ENCODE results near the gene PLP1. TPM values are rescaled to one million over a fixed set of nuclear protein-coding genes. Genes with fewer than 3 reads are reported as not detected.

Gene PLP1
- total and polyA plus RNA-seq, 9 of the 15 experiments (the other 6 are each of a cell fraction or from before 2014, with no cell fraction given) = not detected

GRCh38 chrX:103811858-103812257 is 35.2 kb downstream of the PLP1 start:
- Histone ChIP-seq H3K36me3 (ENCODE audit: control insufficient read depth, insufficient read depth, low read length) (no peaks in the 10 kb centered on the region), H3K4me3 (no peak overlapping the region), H3K9me3 (replicated peaks; ENCODE audit: control insufficient read depth, insufficient read depth, low read depth, low read length) (no peaks in the 10 kb centered on the region), H3K27ac (ENCODE audit: extremely low read depth, low read depth, low read length) (no peak overlapping the region), H3K27me3 (ENCODE audit: control insufficient read depth in 2 of 2, insufficient read depth in 2 of 2, low read length in 2 of 2) (no peaks in the 10 kb centered on the region), H3K9me1 (ENCODE audit: control insufficient read depth, insufficient read depth, low read length) (no peaks in the 10 kb centered on the region), H4K20me1 (replicated peaks; ENCODE audit: control insufficient read depth, insufficient read depth, low read length) (no peaks in the 10 kb centered on the region), H3K9ac (ENCODE audit: insufficient read depth in 1 of 2, low read depth in 2 of 2, low read length in 2 of 2) (no peak overlapping the region), H3K4me2 (ENCODE audit: insufficient read depth, low read length) (no peak overlapping the region), H3K79me2 (ENCODE audit: control insufficient read depth, insufficient read depth, low read length) (no peaks in the 10 kb centered on the region), H3K4me1 (replicated peaks in 1 of 2; ENCODE audit: control insufficient read depth in 2 of 2, insufficient read depth in 2 of 2, low read length in 2 of 2) (no peaks in the 10 kb centered on the region), H2AFZ (ENCODE audit: low read depth, low read length) (no peak overlapping the region)
- DNase-seq (ENCODE audit: extremely low read depth in 1 of 4, low spot score in 3 of 4) = no peak
- ChIA-PET CTCF (ENCODE audit: low intra/inter-chr PET ratio) (no interaction called here), POLR2A (no interaction called here)
- 0% methylated on average over 3 of the region's 3 CpGs for WGBS (ENCODE audit: insufficient coverage, low coverage, missing lambda C conversion rate)
- TF ChIP-seq, protein P1, sequence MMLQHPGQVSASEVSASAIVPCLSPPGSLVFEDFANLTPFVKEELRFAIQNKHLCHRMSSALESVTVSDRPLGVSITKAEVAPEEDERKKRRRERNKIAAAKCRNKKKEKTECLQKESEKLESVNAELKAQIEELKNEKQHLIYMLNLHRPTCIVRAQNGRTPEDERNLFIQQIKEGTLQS (IDR thresholded peaks at IDR 0.05) = no peak
- TF ChIP-seq, protein P1 (CRISPR knock-in tag; conservative IDR thresholded peaks at IDR 0.05) = no peak
- TF ChIP-seq MCM5 (IDR thresholded peaks at IDR 0.05; ENCODE audit: low read depth) (no peak), RBFOX2 (IDR thresholded peaks at IDR 0.05; ENCODE audit: low read depth, low read length) (no peak), CEBPG (CRISPR knock-in tag; IDR thresholded peaks at IDR 0.05) (no peak), CEBPG (tag; conservative IDR thresholded peaks at IDR 0.05 in 1 of 2, IDR thresholded peaks at IDR 0.05 in 1 of 2) (no peak), JUND (IDR thresholded peaks at IDR 0.05; ENCODE audit: borderline replicate concordance, low read depth, low read length) (no peak), JUND (tag; IDR thresholded peaks at IDR 0.05; ENCODE audit: borderline replicate concordance, low read depth, low read length) (no peak), ZNF707 (CRISPR knock-in tag; conservative IDR thresholded peaks at IDR 0.05) (no peak), ZFP1 (CRISPR knock-in tag; IDR thresholded peaks at IDR 0.05) (no peak), ZNF263 (CRISPR knock-in tag; IDR thresholded peaks at IDR 0.05; ENCODE audit: borderline replicate concordance) (no peak), DNMT1 (IDR thresholded peaks at IDR 0.05) (no peak)
- TF ChIP-seq, protein P2, sequence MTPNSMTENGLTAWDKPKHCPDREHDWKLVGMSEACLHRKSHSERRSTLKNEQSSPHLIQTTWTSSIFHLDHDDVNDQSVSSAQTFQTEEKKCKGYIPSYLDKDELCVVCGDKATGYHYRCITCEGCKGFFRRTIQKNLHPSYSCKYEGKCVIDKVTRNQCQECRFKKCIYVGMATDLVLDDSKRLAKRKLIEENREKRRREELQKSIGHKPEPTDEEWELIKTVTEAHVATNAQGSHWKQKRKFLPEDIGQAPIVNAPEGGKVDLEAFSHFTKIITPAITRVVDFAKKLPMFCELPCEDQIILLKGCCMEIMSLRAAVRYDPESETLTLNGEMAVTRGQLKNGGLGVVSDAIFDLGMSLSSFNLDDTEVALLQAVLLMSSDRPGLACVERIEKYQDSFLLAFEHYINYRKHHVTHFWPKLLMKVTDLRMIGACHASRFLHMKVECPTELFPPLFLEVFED (CRISPR knock-in tag; conservative IDR thresholded peaks at IDR 0.05) = no peak
- in situ Hi-C loops (cut with MboI) = loop anchor here (10.0 kb wide), 1 partner anchor 287 kb away; no protein-coding TSS in a partner anchor
- ATAC-seq = no peak
- intact Hi-C loops (cut with micrococcal nuclease) = no loop called here
- BruUV-seq (replicated peaks) = no TSS peak
- FAIRE-seq = no peak
